Kidney epithelial cell (primary cell): ENCODE data around the gene CYP2A7. TPM values are rescaled to one million over a fixed set of nuclear protein-coding genes. Genes with fewer than 3 reads are reported as not detected.
"Not testable (repeated sequence)": the region's sequence is repeated elsewhere in the genome, so short reads cannot be mapped to it uniquely, and the experiment has no call there.

ENCODE experiments used
- DNase-seq: peaks from one replicate; pipeline ENCODE4 v3.0.0-alpha.2; 2010; ENCODE audit warnings: low read depth
- H3K27me3 ChIP-seq: 2 replicates; pipeline ENCODE4 v1.6.0; 2011; ENCODE audit warnings: low read length; ENCODE audit not compliant: control insufficient read depth, insufficient read depth
- H3K36me3 ChIP-seq: 2 replicates; pipeline ENCODE4 v1.5.1; 2011; ENCODE audit warnings: low read length; ENCODE audit not compliant: control insufficient read depth, insufficient read depth
- H3K4me3 ChIP-seq: 2 replicates; pipeline ENCODE4 v1.5.1; 2011; ENCODE audit warnings: low read depth, mild to moderate bottlenecking, control low read depth, low read length
- total RNA-seq: library from RNA; depleted of rRNA; stranded (reverse); fragments of >200 nt; gene quantifications from 2 replicates; pipeline ENCODE4 v1.2.3, GENCODE V29; 2015
- TF ChIP-seq, protein P1 (sequence below): IDR thresholded peaks from 2 replicates; pipeline ENCODE4 v1.5.1; 2011; ENCODE audit warnings: mild to moderate bottlenecking, moderate library complexity, low read length, control low read depth, inconsistent platforms; ENCODE audit not compliant: insufficient read depth, poor library complexity, severe bottlenecking

Gene CYP2A7
- total RNA-seq, 1 donor from 2014 or later: not detected

DNA sequence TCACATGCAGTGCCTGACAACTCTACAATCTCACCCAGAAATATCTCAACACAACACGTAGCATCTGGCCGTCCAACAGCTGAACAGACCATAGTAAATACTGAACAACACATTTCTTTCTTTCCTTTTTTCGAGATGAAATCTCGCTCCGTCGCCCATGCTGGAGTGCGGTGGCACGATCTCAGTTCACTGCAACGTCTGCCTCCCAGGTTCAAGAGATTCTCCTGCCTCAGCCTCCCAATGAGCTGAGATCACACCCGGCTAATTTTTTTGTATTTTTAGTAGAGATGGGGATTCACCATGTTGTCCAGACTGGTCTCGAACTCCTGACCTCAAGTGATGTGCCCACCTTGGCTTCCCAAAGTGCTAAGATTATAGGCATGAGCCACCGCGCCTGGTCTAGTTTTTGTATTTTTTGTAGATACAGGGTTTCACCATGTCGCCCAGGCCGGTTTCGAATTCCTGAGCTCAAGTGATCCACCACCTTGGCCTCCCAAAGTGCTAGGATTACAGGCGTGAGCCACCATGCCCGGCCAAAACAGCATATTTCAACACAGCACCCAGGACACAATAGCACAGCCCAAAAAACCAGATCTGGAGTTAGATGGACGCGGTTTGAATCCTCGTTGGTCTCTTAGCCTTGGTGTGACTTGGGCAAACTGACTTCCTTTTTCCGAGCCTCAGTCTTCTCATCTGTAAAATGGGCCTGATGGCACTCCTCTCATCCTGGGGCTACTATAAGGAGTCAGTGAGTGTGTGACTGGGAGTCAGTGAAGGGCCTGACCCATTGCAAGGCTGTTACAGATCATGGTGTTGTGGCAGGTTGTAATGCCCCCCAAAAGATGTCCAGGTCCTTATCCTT lies 54.4 kb downstream of the CYP2A7 start:
- TF ChIP-seq, protein P1, sequence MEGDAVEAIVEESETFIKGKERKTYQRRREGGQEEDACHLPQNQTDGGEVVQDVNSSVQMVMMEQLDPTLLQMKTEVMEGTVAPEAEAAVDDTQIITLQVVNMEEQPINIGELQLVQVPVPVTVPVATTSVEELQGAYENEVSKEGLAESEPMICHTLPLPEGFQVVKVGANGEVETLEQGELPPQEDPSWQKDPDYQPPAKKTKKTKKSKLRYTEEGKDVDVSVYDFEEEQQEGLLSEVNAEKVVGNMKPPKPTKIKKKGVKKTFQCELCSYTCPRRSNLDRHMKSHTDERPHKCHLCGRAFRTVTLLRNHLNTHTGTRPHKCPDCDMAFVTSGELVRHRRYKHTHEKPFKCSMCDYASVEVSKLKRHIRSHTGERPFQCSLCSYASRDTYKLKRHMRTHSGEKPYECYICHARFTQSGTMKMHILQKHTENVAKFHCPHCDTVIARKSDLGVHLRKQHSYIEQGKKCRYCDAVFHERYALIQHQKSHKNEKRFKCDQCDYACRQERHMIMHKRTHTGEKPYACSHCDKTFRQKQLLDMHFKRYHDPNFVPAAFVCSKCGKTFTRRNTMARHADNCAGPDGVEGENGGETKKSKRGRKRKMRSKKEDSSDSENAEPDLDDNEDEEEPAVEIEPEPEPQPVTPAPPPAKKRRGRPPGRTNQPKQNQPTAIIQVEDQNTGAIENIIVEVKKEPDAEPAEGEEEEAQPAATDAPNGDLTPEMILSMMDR: no peak
- no peaks in the 10 kb centered on the region for H3K36me3 ChIP-seq
- DNase-seq: no peak
- H3K4me3 ChIP-seq: no peak overlapping the region
- no peaks in the 10 kb centered on the region for H3K27me3 ChIP-seq

DNA sequence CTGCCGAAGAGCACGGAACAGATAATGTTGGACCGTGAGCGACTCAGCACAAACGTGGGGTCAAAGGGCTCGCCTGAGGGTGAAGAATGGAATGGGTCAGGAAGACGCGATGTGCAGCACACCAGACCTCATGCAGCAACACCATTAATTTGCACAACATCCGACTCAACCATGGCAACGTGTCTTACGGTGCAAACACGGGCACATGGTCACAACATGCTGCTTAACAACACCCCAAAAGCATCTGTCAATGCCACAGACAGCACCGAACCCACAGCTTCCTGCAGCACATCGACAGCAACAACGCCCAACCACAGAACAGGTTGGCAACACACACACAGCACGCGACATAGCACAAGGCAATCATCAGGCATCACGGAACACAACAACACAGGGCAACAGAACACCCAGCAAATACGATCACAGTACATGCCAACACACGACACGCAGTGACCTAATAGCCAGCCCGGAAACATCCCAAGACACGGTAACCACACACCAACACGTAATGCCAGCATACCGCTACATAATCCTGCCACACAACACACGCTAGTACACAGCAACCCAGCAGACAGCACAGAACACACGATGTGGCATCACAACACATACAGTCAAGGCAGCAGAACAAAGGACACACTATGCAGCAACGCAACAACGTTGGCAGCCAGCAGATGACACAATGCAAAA lies 55.2 kb downstream of the CYP2A7 start:
- DNase-seq, H3K27me3 ChIP-seq, H3K36me3 ChIP-seq, H3K4me3 ChIP-seq: not testable (repeated sequence)

DNA sequence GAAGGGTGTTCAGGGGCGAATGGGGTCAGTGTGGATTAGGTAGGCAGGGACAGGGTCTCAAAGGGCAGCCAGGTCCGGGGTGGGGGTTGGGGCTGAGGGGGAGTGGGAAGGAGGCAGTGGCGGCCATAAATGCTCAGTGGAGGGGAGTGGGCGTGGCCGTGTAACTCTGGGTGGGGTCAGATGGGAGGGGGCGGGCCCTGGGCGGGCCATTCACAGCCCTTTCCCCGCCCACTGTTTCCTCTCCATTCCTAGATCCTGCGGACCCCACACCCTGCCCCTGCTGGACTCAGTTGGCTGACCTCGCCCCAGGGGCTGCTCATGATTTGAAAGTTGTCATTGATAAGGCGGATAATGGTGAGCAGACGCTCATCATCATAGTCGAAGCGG lies 55.7 kb downstream of the CYP2A7 start:
- not testable (repeated sequence) for H3K4me3 ChIP-seq, H3K27me3 ChIP-seq, DNase-seq, H3K36me3 ChIP-seq

DNA sequence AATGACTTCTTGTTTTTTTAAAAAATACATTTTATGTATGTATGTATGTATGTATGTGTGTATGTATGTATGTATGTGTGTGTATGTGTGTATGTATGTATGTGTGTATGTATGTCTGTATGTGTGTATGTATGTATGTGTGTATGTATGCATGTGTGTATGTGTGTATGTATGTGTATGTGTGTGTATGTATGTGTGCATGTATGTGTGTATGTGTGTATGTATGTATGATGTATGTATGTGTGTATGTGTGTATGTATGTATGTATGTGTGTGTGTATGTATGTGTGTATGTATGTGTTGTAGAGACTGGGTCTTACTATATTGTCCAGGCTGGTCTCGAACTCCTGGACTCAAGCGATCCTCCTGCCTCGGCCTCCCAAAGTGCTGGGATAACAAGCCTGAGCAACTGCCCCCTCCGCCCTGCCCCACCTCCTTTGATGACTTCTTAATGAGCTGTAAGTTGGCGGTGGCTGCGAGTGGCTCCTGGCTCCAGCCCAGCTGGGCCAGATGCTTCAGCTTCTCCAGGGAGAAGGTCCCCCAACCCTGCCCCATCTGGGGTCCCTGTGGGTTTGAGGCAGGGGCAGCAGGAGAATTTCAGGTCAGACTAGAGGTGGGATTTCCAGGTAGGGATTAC lies 56.5 kb downstream of the CYP2A7 start:
- H3K27me3 ChIP-seq, H3K4me3 ChIP-seq, DNase-seq, H3K36me3 ChIP-seq: not testable (repeated sequence)

Other genes starting within 250 kb of the CYP2A7 start
- 12.6 and 20.0 TPM in 2 replicates for gene NUMBL, start 191.6 kb downstream of the CYP2A7 start, total RNA-seq
- 20.0 and 30.4 TPM in 2 replicates for gene COQ8B, start 165.3 kb downstream of the CYP2A7 start, total RNA-seq
- gene ITPKC, start 165.1 kb downstream of the CYP2A7 start, total RNA-seq: 25.8 and 40.2 TPM in 2 replicates
- gene ACTMAP, start 131.8 kb downstream of the CYP2A7 start, total RNA-seq: 7.2 and 8.8 TPM in 2 replicates
- 84.4 and 110 TPM in 2 replicates for gene SNRPA, start 131.0 kb downstream of the CYP2A7 start, total RNA-seq
- gene MIA, start 106.7 kb downstream of the CYP2A7 start, total RNA-seq: not detected in 2 replicates
- gene RAB4B, start 104.0 kb downstream of the CYP2A7 start, total RNA-seq: 23.0 and 35.3 TPM in 2 replicates
- gene EGLN2, start 83.0 kb downstream of the CYP2A7 start, total RNA-seq: 99.9 and 102 TPM in 2 replicates
- not detected in 2 replicates for gene CYP2A6, start 31.8 kb downstream of the CYP2A7 start, total RNA-seq
- 0.13 TPM in 1 of 2 replicates, not detected in the other for gene CYP2B6, start 109.1 kb upstream of the CYP2A7 start, total RNA-seq
- gene CYP2A13, start 206.2 kb upstream of the CYP2A7 start, total RNA-seq: not detected in 2 replicates
- gene CYP2F1, start 232.2 kb upstream of the CYP2A7 start, total RNA-seq: not detected in 2 replicates